Motor neuron (in vitro differentiated cells): ENCODE measurements around the gene NCOA4. TPM values are rescaled to one million over a fixed set of nuclear protein-coding genes. Genes with fewer than 3 reads are reported as not detected.
"Not testable (repeated sequence)": the region's sequence is repeated elsewhere in the genome, so short reads cannot be mapped to it uniquely, and the experiment has no call there.

Experiments
- ATAC-seq, 8 experiments: fragments of 200-7000 bp; cut with Tn5 transposase; replicated peaks in 6 of 8; 2 replicates each; pipeline ENCODE4 v1.8.0; 2021; ENCODE audit warnings: mild to moderate bottlenecking in 8 of 8, moderate library complexity in 8 of 8
- H3K27ac ChIP-seq, 2 donors: fragments of 250-450 bp; sonication (Bioruptor Pico); 2 replicates each; pipeline ENCODE4 v1.9.0; 2021; ENCODE audit warnings: antibody characterized with exemption in 2 of 2, mild to moderate bottlenecking in 2 of 2, moderate library complexity in 1 of 2
- H3K4me1 ChIP-seq, 2 donors: fragments of 250-450 bp; sonication (Bioruptor Pico); replicated peaks in 1 of 2; 2 replicates each; pipeline ENCODE4 v1.6.1; 2021; ENCODE audit warnings: antibody characterized with exemption in 2 of 2, mild to moderate bottlenecking in 2 of 2, moderate library complexity in 1 of 2
- H3K4me3 ChIP-seq, 5 donors: fragments of 250-450 bp; sonication (Bioruptor Pico); 2 replicates each; pipeline ENCODE4 v1.9.0; 2021; ENCODE audit warnings: antibody characterized with exemption in 5 of 5, mild to moderate bottlenecking in 5 of 5, moderate library complexity in 4 of 5
- WGBS, 10 experiments: fragments of 450-650 bp; shearing (Covaris generic); methylation state at CpG; one replicate each; pipeline ENCODE4 v1.0.0; 2022; 5-methylcytosine and 5-hydroxymethylcytosine counted together
- in situ Hi-C, 9 experiments: fragments of 400-800 bp; cut with MboI; loops; one replicate each; pipeline ENCODE4 v1.15.0; 2021; ENCODE audit warnings: low sequenced_read_pairs in 9 of 9, low pct_unique_long_range_greater_than_20kb in 2 of 9; ENCODE audit not compliant: unreplicated experiment in 9 of 9
- total RNA-seq, 8 experiments: library from RNA; unstranded; fragments of 300-600 nt; gene quantifications; 2 replicates each; pipeline versions ENCODE4 v1.2.3 to v1.2.4, GENCODE V29; 2022

The NCOA4 gene
- total RNA-seq, 8 experiments from 2014 or later: 88.3 to 178 (median 109) TPM

- in situ Hi-C loops: no loop called here
- no peak overlapping the region for H3K4me3 ChIP-seq
- ATAC-seq: no peak
- 28 to 83% (median 70%) methylated on average over 2 to 8 of the region's 14 CpGs; no CpG with 5 or more reads in 1 of the 10 experiments for WGBS, 10 experiments
- H3K4me1 ChIP-seq: no peaks in the 10 kb centered on the region
- H3K27ac ChIP-seq: no peak overlapping the region
These were observed 32.5 kb upstream of the NCOA4 start for GRCh38 chr10:46062723-46063428.

DNA sequence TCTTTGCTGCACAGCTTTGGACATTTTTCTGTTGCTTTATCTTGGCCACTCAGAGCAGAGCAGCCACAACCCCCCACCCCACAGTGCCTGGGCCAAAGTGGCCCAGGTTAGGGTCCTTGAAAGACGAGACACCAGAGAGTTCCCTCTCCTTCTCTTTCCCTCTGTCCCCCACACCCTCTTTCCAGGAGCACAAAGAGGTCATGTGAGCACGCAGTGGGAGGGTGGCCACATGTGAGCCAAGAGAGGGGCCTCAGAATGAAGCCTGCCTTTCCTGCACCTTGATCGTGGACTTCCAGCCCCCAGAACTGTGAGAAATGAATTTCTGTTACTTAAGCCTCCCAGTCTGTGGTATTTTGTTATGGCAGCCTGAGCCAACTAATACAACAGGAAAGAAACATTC lies 30.3 kb upstream of the NCOA4 start:
- no peaks in the 10 kb centered on the region for H3K4me1 ChIP-seq
- no peak overlapping the region for H3K27ac ChIP-seq
- ATAC-seq: no peak
- 0 to 95% (median 82%) methylated on average over 1 to 3 of the region's 3 CpGs; no CpG with 5 or more reads in 5 of the 10 experiments for WGBS, 10 experiments
- no peak overlapping the region for H3K4me3 ChIP-seq
- in situ Hi-C loops: no loop called here

DNA sequence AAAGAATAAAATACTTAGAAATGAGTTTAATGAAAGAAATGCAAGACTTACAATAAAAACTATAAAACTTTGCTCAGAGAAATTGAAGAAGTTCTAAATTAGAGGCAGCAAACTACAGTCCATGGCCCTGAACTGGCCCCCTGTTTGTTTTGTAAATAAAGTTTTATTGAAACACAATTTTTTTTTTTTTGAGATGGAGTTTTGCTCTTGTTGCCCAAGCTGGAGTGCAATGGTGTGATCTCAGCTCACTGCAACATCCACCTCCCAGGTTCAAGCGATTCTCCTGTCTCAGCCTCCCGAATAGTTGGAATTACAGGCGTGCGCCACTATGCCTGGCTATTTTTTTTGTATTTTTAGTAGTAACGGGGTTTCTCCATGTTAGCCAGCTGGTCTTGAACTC lies 27.5 kb upstream of the NCOA4 start:
- 40 to 96% (median 88%) methylated on average over 1 to 5 of the region's 5 CpGs for WGBS, 10 experiments
- H3K4me1 ChIP-seq, H3K27ac ChIP-seq, ATAC-seq, in situ Hi-C loops, H3K4me3 ChIP-seq: not testable (repeated sequence)

DNA sequence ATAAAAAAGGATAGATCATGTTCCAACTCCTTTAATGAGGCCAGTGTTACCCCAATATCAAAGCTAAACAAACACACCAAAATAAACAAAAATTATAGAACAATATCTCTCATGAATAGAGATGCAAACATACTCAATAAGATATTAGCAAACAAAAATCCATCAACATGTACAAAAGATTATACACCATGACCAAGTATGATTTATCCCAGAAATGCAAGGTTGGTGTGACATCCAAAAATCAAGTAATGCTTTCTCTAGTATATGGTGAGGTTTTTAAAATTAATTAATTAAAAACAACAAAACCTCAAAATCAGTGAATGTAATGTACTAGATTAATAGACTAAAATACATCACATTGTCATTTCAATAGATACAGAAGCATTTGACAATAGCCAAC lies 26.6 kb upstream of the NCOA4 start:
- ATAC-seq: no peak
- Histone ChIP-seq H3K27ac (no peak overlapping the region), H3K4me1 (no peaks in the 10 kb centered on the region), H3K4me3 (no peak overlapping the region)
- in situ Hi-C loops: no loop called here

GRCh38 chr10:46055771-46056170 lies 25.3 kb upstream of the NCOA4 start:
- ATAC-seq: no peak
- in situ Hi-C loops: no loop called here
- Histone ChIP-seq H3K27ac (no peak overlapping the region), H3K4me3 (no peak overlapping the region), H3K4me1 (no peaks in the 10 kb centered on the region)
- WGBS, 10 experiments: 0 to 100% (median 87%) methylated on average over 1 to 4 of the region's 4 CpGs; no CpG with 5 or more reads in 2 of the 10 experiments

GRCh38 chr10:46053534-46054434 lies 23.4 kb upstream of the NCOA4 start:
- WGBS, 10 experiments: 3 to 92% (median 57%) methylated on average over 2 to 8 of the region's 9 CpGs
- ATAC-seq: no peak
- no peak overlapping the region for H3K27ac ChIP-seq
- in situ Hi-C loops: no loop called here
- H3K4me1 ChIP-seq: no peaks in the 10 kb centered on the region
- no peak overlapping the region for H3K4me3 ChIP-seq

DNA sequence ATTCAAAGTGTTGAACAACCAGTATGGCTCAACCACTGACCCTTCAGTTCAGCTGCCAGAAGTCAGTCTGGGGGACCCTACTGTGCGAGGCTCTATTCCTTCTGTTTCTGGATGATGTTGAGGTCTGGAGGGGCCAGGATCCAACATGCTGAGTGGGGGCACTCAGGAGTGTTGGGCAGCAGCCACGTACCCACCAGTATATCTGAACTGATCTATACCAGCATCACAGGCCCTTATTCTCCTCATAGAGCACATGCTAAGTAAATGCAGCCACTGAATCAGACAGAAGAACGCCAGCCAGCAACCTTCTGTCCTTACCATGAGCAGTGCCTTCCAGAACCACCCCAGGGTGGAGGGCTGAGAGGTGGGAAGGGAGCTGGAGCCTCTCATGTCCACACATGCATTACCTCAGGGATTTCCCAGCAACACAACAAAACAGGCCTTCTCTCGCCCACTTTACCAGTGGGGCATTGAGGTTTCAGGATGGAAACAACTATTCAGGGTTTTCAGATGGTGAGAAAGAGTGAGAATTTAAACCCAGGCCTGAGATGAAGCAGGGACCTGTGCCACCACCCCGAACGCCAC lies 22.5 kb upstream of the NCOA4 start:
- in situ Hi-C loops: no loop called here
- ATAC-seq: no peak
- no peak overlapping the region for H3K27ac ChIP-seq
- no peak overlapping the region for H3K4me3 ChIP-seq
- no peaks in the 10 kb centered on the region for H3K4me1 ChIP-seq
- 33 to 89% (median 80%) methylated on average over 1 to 6 of the region's 6 CpGs; no CpG with 5 or more reads in 3 of the 10 experiments for WGBS, 10 experiments

DNA sequence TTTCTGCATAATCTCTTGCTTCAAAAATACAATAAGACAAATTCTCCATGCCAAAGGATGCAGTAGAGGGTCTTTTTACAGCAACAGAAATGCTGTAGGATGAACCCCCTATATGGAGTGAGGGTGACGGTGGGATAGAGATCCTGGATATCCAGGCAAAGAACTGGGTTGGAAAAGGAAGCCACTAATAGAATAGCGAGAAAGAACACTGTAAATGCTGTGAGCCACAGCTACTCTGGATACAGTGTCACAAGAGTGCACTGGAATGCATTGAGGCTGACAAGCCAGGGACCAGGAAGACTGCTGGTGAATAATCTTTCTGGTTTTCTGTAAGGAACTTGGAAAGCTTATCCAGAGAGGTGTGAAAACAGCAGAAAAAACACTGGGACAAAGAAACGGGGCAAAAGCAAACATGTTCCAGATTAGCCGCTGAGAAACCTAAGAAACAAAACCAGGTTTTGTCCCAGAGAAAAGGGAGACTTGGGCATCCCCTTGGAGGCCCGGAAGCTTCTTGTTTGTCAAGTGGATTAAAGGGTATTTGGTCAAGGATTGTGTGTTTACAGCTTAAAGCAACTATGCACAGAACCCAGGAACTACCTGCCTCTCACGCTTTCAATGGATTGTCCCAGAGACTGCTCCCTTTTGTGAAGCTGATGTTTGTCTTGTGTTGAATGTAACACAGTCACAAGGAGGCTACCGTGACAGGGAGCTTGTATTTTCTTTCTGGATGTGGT lies 21.8 kb upstream of the NCOA4 start:
- peak in 2 of 8 experiments; percentile 13 to 75 for ATAC-seq
- in situ Hi-C loops: no loop called here
- Histone ChIP-seq H3K4me1 (no peaks in the 10 kb centered on the region), H3K4me3 (no peak overlapping the region), H3K27ac (no peak overlapping the region)
- 27 to 100% (median 71%) methylated on average over 1 to 5 of the region's 7 CpGs; no CpG with 5 or more reads in 1 of the 10 experiments for WGBS, 10 experiments

GRCh38 chr10:46050941-46051623 lies 20.7 kb upstream of the NCOA4 start:
- WGBS, 10 experiments: 0 to 93% (median 66%) methylated on average over 1 to 9 of the region's 11 CpGs
- Histone ChIP-seq H3K4me3 (no peak overlapping the region), H3K4me1 (no peaks in the 10 kb centered on the region)

GRCh38 chr10:46049497-46049831 lies 19.0 kb upstream of the NCOA4 start:
- ATAC-seq, H3K4me3 ChIP-seq, H3K4me1 ChIP-seq, H3K27ac ChIP-seq, in situ Hi-C loops: not testable (repeated sequence)
- 61 to 100% (median 74%) methylated on average over 3 to 11 of the region's 11 CpGs; no CpG with 5 or more reads in 3 of the 10 experiments for WGBS, 10 experiments

More at GRCh38 chr10:46050941-46051623, 20.7 kb upstream of the NCOA4 start:
- peak in 4 of 8 experiments; percentile 34 to 58 (median 49) for ATAC-seq
- H3K27ac ChIP-seq: no peak overlapping the region
- in situ Hi-C loops: no loop called here

DNA sequence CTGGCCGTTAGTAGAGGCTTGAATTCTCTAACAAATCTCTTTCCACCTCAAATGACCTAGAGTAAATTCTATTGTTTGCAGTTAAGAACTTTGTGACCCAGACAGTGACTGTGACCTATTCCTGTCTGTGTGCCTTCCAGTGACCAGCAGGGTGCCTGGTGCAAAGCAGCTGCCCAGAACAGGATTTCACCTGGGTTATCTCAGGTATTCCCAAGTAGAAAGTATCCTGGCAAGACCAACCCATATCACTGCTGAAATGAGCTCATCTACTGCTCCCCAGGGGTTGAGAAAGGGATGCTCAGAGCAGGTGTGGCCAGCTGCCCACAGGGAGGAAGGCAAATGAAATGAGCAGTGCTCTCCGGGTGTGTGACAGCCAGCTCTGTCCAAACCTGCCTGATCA lies 17.7 kb upstream of the NCOA4 start:
- no peak for ATAC-seq
- no peak overlapping the region for H3K27ac ChIP-seq
- WGBS, 10 experiments: 14 to 100% (median 80%) methylated on average over 1 to 2 of the region's 2 CpGs; no CpG with 5 or more reads in 4 of the 10 experiments
- in situ Hi-C loops: no loop called here
- no peak overlapping the region for H3K4me3 ChIP-seq
- no peaks in the 10 kb centered on the region for H3K4me1 ChIP-seq

- in situ Hi-C loops: no loop called here
- no peak for ATAC-seq
- WGBS, 10 experiments: 0 to 93% (median 76%) methylated on average over 2 to 7 of the region's 7 CpGs; no CpG with 5 or more reads in 3 of the 10 experiments
These were observed 15.8 kb upstream of the NCOA4 start, which contains the start of gene MSMB for GRCh38 chr10:46046261-46046660. MSMB (minus strand) TSS chr10:46046269; CDS start chr10:46046237, 32 bp downstream.

More at GRCh38 chr10:46046261-46046660, 15.8 kb upstream of the NCOA4 start, which contains the start of gene MSMB:
- Histone ChIP-seq H3K27ac (no peak within 1 kb of the TSS), H3K4me1 (no peaks in the 10 kb centered on the region), H3K4me3 (no peak within 1 kb of the TSS)
